Measurements from ENCODE around the gene SENP2.
"Not testable (repeated sequence)": the region's sequence is repeated elsewhere in the genome, so short reads cannot be mapped to it uniquely, and the experiment has no call there.

Gene SENP2

GRCh38 chr3:185594073-185594472 is 8.0 kb downstream of the SENP2 start:
- DNase-seq: no peak

GRCh38 chr3:185595526-185595925 is 9.4 kb downstream of the SENP2 start:
- DNase-seq: no peak

- DNase-seq: no peak
These were observed 19.5 kb downstream of the SENP2 start for GRCh38 chr3:185605566-185605965.

- DNase-seq: no peak
These were observed 20.1 kb downstream of the SENP2 start for GRCh38 chr3:185606196-185606595.

- DNase-seq: no peak
These were observed 26.9 kb downstream of the SENP2 start for GRCh38 chr3:185613016-185613415.

GRCh38 chr3:185623939-185624665 is 38.0 kb downstream of the SENP2 start:
- DNase-seq: no peak

GRCh38 chr3:185625784-185626183 is 39.7 kb downstream of the SENP2 start:
- no peak for DNase-seq

- DNase-seq: no peak
These were observed 43.6 kb downstream of the SENP2 start for GRCh38 chr3:185629554-185630181.

- DNase-seq: no peak
These were observed 44.1 kb downstream of the SENP2 start for GRCh38 chr3:185630182-185630622.

GRCh38 chr3:185631108-185631507 is 45.0 kb downstream of the SENP2 start:
- no peak for DNase-seq

GRCh38 chr3:185631508-185632206 is 45.6 kb downstream of the SENP2 start:
- DNase-seq: no peak

GRCh38 chr3:185632996-185633395 is 46.9 kb downstream of the SENP2 start:
- DNase-seq: peak in 1 of 2 experiments; percentile 4

GRCh38 chr3:185637388-185637787 is 51.3 kb downstream of the SENP2 start:
- no peak for DNase-seq

- DNase-seq: not testable (repeated sequence)
These were observed 52.6 kb downstream of the SENP2 start for GRCh38 chr3:185638651-185639050.

GRCh38 chr3:185639632-185640206 is 53.6 kb downstream of the SENP2 start:
- no peak for DNase-seq

- no peak for DNase-seq
These were observed 54.2 kb downstream of the SENP2 start for GRCh38 chr3:185640308-185640707.

GRCh38 chr3:185645191-185645590 is 59.1 kb downstream of the SENP2 start:
- DNase-seq: not testable (repeated sequence)

- no peak for DNase-seq
These were observed 59.7 kb downstream of the SENP2 start for GRCh38 chr3:185645596-185646381.

- no peak for DNase-seq
These were observed 60.5 kb downstream of the SENP2 start for GRCh38 chr3:185646382-185647133.

- no peak for DNase-seq
These were observed 61.2 kb downstream of the SENP2 start for GRCh38 chr3:185647134-185647879.

- DNase-seq: no peak
These were observed 61.8 kb downstream of the SENP2 start for GRCh38 chr3:185647880-185648210.

All from activated CD4-positive, alpha-beta T cell treated with anti-CD3 and anti-CD28 coated beads, Interleukin-2, amount 50 U/mL, for 48 hours (primary cell).